ENCODE results near the gene ATP2C2.

The ATP2C2 gene

GRCh38 chr16:84499638-84500037 is 131.3 kb downstream of the ATP2C2 start:
- DNase-seq: no peak

GRCh38 chr16:84500531-84500930 is 132.2 kb downstream of the ATP2C2 start:
- no peak for DNase-seq

- DNase-seq: no peak
These were observed 132.9 kb downstream of the ATP2C2 start for GRCh38 chr16:84501077-84501735.

- no peak for DNase-seq
These were observed 133.7 kb downstream of the ATP2C2 start for GRCh38 chr16:84502075-84502474.

GRCh38 chr16:84502581-84502980 is 134.2 kb downstream of the ATP2C2 start:
- DNase-seq: no peak

- no peak for DNase-seq
These were observed 135.5 kb downstream of the ATP2C2 start for GRCh38 chr16:84503751-84504395.

- peak; percentile 74 for DNase-seq
These were observed 136.3 kb downstream of the ATP2C2 start, which contains the start of gene MEAK7 for GRCh38 chr16:84504420-84505248. Gene MEAK7, minus strand, starts transcription at chr16:84504659. Its CDS starts 6,573 bp downstream, at chr16:84498086.

GRCh38 chr16:84505249-84506187 is 137.2 kb downstream of the ATP2C2 start:
- DNase-seq: no peak

- DNase-seq: no peak
These were observed 139.0 kb downstream of the ATP2C2 start for GRCh38 chr16:84507011-84507982.

GRCh38 chr16:84508502-84508901 is 140.2 kb downstream of the ATP2C2 start:
- DNase-seq: no peak

- DNase-seq: no peak
These were observed 141.0 kb downstream of the ATP2C2 start for GRCh38 chr16:84509032-84509950.

- peak; percentile 75 for DNase-seq
These were observed 143.0 kb downstream of the ATP2C2 start for GRCh38 chr16:84511180-84511800.

- no peak for DNase-seq
These were observed 143.5 kb downstream of the ATP2C2 start for GRCh38 chr16:84511831-84512230.

GRCh38 chr16:84513123-84513522 is 144.8 kb downstream of the ATP2C2 start:
- no peak for DNase-seq

GRCh38 chr16:84513666-84514065 is 145.3 kb downstream of the ATP2C2 start:
- no peak for DNase-seq

All from NCI-H1092 (cell line).